Pericardium fibroblast (primary cell): ENCODE results near the gene HOXA6. TPM values are rescaled to one million over a fixed set of nuclear protein-coding genes. Genes with fewer than 3 reads are reported as not detected.

Experiments used
- total RNA-seq: library from RNA; depleted of rRNA; stranded (reverse); fragments of >200 nt; gene quantifications from 2 replicates; pipeline ENCODE4 v1.2.3, GENCODE V29; 2015

HOXA6 gene
- 0.26 and 0.35 TPM in 2 replicates for total RNA-seq

GRCh38 chr7:27147199-27148030, at the start of gene HOXA6:
HOXA6 (minus strand) TSS chr7:27147774; CDS start chr7:27147749, 25 bp downstream.

GRCh38 chr7:27185013-27185853, 37.7 kb upstream of the HOXA6 start, which contains the start of gene HOXA11:
HOXA11 (minus strand) TSS chr7:27185232; CDS start chr7:27185144, 88 bp downstream.

DNA sequence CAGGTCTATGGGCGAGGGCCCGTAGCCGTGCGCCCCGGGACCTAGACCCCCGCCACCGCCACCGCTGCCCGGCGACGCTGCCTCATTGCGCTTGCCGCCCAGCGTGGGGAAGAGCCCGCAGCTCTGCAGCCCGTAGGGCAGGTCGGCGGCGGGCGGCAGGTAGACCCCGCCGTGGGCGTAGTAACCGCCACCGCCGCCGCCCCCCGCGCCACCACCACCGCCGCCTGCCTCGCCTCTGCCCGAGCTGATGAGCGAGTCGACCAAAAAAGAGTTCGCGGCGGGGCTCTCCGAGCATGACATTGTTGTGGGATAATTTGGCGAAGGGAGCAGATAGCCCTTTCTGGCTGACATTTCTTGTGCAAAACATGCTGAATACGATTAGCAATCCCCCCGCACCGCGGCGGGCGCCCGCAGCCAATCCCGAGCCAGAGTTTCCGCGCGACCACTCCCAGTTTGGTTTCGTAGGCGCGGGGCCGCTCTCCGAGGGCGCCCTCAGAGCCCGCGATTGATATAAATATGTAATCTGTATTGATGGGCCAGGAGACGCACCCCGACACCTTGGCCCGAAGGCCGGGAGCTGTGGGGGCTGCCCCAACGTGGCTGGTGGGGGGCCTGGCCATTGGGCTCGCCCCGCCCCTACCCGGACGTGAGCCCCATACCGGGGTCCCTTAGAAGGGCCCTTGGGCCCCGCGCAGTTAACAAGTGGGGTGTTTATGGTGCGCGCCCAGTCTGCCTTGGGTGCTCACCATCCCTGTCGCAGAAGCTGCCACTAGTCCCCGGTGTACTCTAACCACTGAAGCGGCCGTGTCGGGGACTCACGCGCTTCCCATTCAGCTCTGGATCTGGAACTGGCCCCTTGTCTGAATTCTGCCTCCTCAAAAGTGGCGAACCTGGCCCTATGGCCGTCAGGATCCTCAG, 26.6 kb upstream of the HOXA6 start, which contains the start of gene HOXA10:
HOXA10 (minus strand) TSS at position 365 of the 918 bp plus-strand sequence; CDS start at position 351, 14 bp downstream.

GRCh38 chr7:27165089-27165995, 17.8 kb upstream of the HOXA6 start, which contains the start of gene HOXA9:
HOXA9 (minus strand) TSS chr7:27165537; CDS start chr7:27165457, 80 bp downstream.

DNA sequence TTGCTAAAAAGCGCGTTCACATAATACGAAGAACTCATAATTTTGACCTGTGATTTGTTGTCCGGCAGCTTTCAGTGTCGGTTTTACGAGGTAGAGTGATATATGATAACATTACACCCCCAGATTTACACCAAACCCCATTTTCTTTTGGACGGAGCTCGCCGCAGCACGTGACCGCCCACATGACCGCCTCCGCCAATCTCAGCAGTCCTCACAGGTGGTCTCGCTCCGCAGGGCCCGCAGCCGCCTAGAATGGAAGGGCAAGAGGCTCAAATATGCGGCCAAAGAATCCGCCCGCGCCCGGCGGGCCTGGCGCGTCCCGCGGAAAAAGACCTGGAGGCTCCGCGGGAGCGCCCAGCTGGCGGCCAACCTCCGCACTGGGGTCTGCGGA, 8.9 kb upstream of the HOXA6 start, which contains the start of gene HOXA7:
HOXA7 (minus strand) TSS at position 168 of the 391 bp plus-strand sequence; CDS start at position 38, 130 bp downstream.

DNA sequence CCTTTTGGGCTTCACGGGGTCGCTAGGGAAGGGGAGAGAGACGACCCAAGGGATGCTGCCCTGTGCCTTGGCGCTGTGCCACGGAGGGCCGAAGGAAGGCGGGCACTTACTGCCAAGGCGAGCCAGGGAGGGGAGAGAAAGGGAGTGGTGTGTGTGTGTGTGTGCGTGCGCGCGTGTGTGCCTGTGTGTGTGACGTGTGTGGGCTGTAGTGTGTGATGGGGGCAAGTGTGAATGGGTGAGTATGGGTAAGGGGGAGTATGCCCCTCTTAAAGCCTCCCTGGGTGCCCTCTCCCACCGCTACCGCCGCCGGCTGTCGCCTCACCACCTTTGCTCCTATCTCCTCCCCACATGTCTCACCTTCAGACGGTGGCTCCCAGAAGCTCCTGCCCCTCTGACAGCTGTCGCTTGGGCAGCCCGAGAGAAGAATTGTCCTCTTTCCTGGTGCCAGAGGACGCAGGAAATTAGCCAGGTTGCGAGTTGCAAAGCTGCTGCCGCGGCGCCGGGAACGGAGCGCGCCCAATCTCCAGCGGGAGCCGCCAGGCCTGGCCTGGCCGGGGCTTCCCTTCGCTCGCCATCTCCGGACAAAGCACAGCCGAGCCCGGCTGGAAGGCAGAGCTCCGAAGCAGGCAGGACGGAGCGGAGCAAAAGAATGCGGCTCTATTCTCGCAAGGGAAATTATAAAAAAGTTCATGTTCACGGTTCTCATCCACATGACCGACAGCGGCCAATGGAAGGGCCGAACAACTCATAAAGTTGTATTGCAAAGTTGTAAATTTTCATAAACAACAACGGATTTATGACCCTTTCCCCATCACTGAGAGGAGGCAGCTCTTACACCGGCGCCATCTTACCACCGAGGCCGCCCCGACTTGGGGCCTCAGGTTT, 4.6 kb upstream of the HOXA6 start, which contains the start of gene HOXA3:
HOXA3 (minus strand) TSS at position 653 of the 885 bp plus-strand sequence. CDS start 41,943 bp downstream, outside the sequence.

GRCh38 chr7:27143023-27143949, 4.3 kb downstream of the HOXA6 start, which contains the start of gene HOXA5:
HOXA5 (minus strand) TSS chr7:27143681; CDS start chr7:27143607, 74 bp downstream.

GRCh38 chr7:27130540-27131389, 16.8 kb downstream of the HOXA6 start, which contains the start of gene HOXA4:
HOXA4 (minus strand) TSS chr7:27130757; CDS start chr7:27130733, 24 bp downstream.

GRCh38 chr7:27102581-27103442, 44.8 kb downstream of the HOXA6 start, which contains the start of gene HOXA2:
HOXA2 (minus strand) TSS chr7:27102683; CDS start chr7:27102500, 183 bp downstream.

GRCh38 chr7:27095897-27096767, 51.4 kb downstream of the HOXA6 start, which contains the start of gene HOXA1:
HOXA1 (minus strand) TSS chr7:27096000; CDS start chr7:27095912, 88 bp downstream.

Other genes with a start within 250 kb of the HOXA6 start
- 0.23 and 3.3 TPM in 2 replicates for gene HOXA1, start 51.8 kb downstream of the HOXA6 start, total RNA-seq
- 6.4 TPM in 1 of 2 replicates, not detected in the other for gene HOXA2, start 45.1 kb downstream of the HOXA6 start, total RNA-seq
- 1.5 TPM in 1 of 2 replicates, not detected in the other for gene HOXA4, start 17.0 kb downstream of the HOXA6 start, total RNA-seq
- 1.3 and 35.0 TPM in 2 replicates for gene HOXA5, start 4.1 kb downstream of the HOXA6 start, total RNA-seq
- 4.0 and 8.3 TPM in 2 replicates for gene HOXA3, start 4.8 kb upstream of the HOXA6 start, total RNA-seq
- gene HOXA7, start 8.9 kb upstream of the HOXA6 start, total RNA-seq: 0.26 and 0.58 TPM in 2 replicates
- gene HOXA9, start 17.8 kb upstream of the HOXA6 start, total RNA-seq: 4.0 TPM in 1 of 2 replicates, not detected in the other
- 2.3 TPM in 1 of 2 replicates, not detected in the other for gene HOXA10, start 26.5 kb upstream of the HOXA6 start, total RNA-seq
- 4.0 TPM in 1 of 2 replicates, not detected in the other for gene HOXA11, start 37.5 kb upstream of the HOXA6 start, total RNA-seq
- not detected in 2 replicates for gene HOXA13, start 52.3 kb upstream of the HOXA6 start, total RNA-seq
- not detected in 2 replicates for gene EVX1, start 95.0 kb upstream of the HOXA6 start, total RNA-seq